Measurements from ENCODE around the gene YIPF1.

- TF ChIP-seq CTCF (IDR thresholded peaks at IDR 0.05; ENCODE audit: insufficient read depth, low read length) (no peak), POLR2AphosphoS5 (IDR thresholded peaks at IDR 0.05; ENCODE audit: low read depth) (no peak), GABPA (IDR thresholded peaks at IDR 0.05; ENCODE audit: low read depth) (no peak), REST (IDR thresholded peaks at IDR 0.05; ENCODE audit: insufficient replicate concordance, low read depth) (no peak), SPI1 (IDR thresholded peaks at IDR 0.05; ENCODE audit: borderline replicate concordance, low read depth) (no peak)
These were observed 21.0 kb downstream of the YIPF1 start for GRCh38 chr1:53868565-53868964.

Data from HL-60 (cell line).